Effector CD8-positive, alpha-beta T cell (primary cell): Measurements from ENCODE around the gene MIP.
"Not testable (repeated sequence)": the region's sequence is repeated elsewhere in the genome, so short reads cannot be mapped to it uniquely, and the experiment has no call there.

Source experiments
- DNase-seq: peaks from one replicate; lab custom pipeline; 2025; lab: John Stamatoyannopoulos, UW

The MIP gene

DNA sequence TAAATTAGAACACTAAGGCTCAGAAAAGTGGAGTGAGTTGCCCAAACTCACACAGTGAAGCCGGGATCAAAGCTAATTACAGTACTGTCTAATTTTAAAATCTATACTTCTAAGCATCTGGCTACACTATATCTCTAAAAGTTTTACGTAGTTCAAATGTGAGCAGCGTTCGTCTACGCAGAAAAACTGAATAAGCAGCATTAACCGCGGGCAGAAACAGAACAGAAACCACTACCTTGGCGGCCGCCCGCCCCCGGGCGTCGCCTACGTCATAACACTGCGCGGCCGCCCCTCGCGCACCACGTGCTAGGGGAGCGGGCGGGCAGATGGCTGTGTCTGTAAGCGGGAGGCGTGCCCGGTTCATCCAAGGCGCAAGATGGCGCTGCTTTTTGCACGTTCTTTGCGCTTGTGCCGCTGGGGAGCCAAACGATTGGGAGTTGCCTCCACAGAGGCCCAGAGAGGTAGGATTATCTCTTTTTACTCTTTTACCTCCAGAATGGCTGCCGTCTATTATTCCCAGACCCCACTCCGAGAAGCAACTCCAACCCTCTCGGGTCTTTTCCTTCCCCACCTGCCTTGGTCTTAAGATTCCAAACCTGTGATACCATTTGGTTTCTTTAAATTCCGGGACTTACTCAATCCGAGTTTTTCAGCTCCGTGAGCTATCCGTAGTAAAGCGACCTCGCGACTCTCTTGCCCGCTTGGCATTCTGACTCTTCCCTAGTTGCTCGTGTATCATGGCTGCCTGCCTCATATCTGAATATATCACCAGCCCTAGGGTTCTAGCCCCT is 14.0 kb upstream of the MIP start, which contains the start of gene SPRYD4:
Gene SPRYD4 (plus strand): TSS at position 363 of the 791 bp plus-strand sequence. CDS start 14 bp downstream, at position 377.
- DNase-seq = peak; percentile 88

DNA sequence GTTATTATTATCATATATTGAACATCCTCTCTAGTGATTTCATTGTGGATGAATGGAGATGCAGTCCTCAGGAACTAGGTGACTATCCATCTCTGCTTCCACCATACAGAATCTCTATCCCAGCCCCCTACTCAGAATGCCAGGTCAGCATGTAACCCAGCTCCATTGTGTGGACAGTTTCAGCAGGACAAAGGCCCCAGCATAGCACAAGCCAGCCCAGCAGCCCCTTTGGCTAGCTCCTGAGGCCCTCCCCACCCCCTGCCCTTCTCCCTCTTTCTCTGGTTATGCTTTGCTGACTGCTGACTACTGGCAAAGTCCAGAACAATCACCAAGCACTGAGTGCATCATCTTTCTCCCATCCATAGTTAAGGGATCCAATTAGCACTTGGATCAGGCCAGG is 8.1 kb upstream of the MIP start:
- no peak for DNase-seq

DNA sequence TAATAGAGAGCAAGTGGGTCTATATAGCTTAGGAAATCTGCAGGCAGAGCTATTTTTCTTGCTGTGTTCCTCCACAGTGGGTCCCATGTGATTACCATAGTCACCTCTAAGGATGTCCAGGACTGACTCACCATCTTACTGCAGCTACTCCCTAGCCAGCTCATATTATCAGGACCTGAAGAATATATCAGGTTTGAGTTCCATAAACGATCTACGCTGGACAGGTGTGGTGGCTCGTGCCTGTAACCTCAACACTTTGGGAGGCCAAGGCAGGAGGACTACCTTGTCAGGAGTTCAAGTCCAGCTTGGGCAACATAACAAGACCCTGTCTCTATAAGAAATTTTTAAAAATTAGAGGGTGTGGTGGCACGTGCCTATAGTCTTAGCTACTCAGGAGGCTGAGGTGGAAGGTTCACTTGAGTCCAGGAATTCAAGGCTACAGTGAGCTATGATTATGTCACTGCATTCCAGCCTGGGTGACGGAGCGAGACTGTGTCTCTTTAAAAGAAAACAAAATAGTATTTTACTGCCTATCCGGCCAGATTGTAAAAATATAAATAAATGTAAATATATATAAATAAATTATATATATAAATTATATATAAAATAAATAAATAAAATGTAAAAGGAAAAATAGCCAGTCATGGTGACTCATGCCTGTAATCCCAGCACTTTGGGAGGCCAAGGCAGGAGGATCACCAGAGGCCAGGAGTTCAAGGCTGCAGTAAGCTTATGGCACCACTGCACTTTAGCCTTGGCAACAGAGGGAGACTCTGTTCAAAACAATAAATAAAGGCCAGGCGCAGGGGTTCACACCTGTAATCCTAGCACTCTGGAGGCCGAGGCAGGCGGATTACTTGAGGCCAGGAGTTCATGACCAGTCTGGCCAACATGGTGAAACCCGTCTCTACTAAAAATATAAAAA is 7.0 kb upstream of the MIP start:
- no peak for DNase-seq

DNA sequence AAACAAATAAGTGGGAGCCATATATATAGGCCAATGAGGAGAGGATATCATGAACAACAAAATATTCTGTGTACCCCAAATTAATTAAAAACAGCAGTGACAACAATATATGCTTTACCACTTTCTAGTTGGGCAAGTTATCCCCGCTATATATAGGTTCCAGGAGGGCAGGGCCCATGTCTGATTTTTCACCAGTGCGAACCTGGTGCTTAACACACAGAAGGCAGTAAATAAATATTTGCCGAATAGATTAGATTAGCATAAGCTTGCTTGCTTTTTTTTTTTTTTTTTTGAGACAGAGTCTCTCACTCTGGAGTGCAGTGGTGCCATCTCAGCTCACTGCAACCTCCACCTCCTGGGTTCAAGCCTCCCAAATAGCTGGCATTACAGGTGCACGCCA is 3.4 kb upstream of the MIP start:
- DNase-seq = no peak

DNA sequence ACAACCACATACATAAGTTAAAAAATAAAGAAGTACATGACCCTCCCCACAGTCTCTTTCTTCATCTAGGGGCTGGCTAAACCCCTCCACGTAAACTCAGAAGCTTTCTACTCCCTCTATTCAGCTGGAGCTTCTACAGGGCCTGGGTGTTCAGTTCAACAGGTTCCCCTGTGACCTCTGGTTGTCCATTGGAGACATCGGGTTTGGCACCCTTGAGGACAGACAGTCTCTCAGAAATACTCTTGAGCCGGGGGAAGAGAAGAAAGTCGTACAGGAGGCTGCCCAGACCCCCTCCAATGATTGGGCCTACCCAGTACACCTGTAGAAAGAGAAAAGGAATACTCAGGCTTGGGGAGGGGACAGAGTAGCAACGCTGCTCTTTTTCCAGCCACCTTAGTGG is 3.3 kb downstream of the MIP start:
- no peak for DNase-seq

DNA sequence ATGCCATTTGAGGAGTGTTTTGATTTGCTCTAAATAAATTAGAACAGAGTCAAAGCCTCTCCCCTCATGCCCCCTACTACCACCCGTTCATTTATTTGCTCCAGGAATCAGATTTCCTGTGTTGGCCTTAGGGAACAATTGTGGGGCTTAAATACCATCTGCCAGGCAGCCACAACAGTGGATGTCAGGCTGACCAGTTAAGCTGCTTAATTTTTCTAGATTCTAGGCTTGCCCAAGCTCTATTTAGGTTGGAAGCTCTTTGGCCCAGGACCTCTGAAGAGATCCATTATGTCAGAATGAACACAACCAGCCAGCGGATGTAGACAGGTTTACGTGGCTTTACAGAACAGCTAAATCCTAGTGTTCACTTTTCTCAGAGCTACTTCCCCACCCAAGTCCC is 4.2 kb downstream of the MIP start:
- DNase-seq = no peak

DNA sequence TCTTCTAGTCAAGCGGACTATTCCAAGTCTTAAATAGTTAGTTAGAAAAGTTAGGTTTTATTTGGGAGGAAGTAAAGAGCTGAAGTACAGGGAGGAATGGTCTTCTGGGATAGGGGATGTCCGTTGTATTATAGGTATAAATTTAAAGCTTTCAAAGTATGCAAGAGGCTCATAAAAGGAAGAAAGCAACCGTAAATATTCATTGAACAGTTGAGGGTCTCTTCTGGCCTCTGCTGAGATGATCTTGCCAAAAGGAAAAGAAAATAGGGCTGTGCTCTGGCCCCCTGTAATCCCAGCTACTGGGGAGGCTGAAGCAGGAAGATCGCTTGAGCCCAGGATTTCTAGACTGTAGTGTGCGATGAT is 4.9 kb downstream of the MIP start:
- no peak for DNase-seq

DNA sequence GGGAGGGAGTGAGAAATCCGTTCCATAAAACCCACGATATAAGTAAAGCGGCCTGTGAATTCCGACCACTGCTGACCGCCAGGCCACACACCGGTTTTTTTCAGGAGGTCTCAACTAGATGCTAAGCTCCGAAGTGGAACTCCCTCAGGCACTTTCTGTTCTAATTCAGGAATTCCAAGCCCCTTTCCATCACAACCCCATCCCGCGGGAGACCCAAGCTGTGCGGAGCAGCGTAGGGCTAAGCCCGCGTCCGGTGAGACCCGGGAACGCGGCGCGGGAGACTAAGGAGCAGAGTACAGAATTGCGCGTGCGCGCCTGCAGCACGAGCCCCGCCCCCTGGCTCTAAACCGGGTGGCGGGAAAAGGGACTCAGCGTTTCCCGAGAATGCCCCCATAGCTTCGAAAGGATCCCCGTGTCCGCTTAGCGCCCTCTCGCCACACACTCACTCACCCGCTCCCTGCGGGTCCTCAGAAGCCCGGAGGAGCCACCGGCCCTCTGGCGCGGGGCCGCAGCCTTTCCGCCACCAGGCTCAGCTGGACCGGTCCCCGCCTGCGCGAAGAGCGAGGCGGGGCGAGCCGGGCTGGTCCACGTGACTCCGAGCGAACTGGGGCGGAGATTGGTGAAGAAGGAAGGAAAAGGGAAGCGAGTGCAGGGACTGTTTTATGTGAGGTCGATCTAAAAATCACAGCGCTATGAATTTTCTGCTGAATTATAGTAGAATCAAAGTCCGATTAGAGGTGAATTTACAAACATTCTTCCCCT is 5.4 kb downstream of the MIP start, which contains the start of gene TIMELESS:
Gene TIMELESS (minus strand): TSS at position 567 of the 762 bp plus-strand sequence. CDS start 15,256 bp downstream, outside the sequence.
- DNase-seq = peak; percentile 72

DNA sequence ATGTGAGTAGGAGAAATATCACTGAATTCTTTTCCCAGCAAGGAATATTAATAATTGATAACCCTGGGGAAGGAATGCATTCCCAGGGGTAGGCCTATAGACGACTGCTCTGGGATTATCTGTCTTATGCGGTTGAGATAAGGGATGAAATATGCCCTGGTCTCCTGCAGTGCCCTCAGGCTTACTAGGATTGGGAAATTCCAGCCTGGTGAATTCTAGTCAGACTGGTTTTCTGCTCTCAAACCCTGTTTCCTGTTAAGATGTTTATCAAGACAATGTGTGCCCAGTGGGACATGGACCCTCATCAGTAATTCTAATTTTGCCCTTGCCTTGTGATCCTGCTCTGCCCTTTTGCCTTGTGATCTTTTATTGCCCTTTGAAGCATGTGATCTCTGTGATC is 11.2 kb downstream of the MIP start:
- DNase-seq = not testable (repeated sequence)

DNA sequence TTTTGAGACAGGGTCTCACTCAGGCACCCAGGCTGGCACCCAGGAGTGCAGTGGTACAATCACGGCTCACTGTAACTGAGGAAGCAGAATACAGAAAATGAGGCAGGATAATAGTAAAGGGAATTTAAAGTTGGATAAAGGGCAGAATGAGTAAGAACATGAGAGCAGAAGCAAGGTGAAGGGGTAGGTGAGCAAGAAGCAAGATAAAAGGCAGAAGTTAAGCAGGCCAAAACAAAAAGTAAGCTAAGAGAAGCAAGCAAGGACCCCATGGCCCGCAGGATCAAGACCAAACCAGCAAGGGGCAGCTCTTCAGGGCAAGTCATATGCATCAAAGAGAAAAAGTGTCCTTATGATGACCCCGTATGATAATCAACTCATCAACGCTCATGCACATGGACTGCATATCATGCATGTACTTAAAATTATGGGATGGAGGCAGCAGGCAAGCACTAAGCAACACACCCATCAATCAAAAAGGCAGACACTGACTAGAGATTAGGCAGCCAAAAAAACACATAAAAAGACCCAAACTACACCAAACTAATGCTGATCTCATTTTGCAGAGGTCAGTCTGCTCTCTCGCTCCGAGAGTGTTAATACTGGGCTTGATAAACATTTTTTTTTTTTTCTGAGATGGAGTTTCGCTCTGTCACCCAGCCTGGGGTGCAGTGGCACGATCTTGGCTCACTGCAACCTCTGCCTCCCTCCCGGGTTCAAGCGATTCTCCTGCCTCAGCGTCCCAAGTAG is 16.9 kb downstream of the MIP start:
- no peak for DNase-seq

DNA sequence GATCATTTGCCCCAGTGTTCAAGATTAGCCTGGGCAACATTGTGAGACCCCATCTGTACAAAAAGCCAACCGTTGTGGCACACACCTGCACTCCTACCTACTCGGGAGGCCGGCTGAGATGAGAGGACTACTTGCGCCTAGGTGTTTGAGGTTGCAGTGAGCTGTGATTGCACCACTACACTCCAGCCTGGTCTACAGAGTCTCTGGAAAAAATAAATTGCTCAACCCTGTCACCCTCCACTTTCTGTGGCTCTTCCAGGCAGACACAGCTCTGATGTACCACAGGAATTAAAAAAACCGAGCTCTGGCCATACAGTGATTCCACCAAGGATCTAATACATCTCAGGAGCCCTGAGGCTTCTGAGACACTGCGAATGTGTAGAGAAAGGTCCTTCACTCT is 19.6 kb downstream of the MIP start:
- no peak for DNase-seq

DNA sequence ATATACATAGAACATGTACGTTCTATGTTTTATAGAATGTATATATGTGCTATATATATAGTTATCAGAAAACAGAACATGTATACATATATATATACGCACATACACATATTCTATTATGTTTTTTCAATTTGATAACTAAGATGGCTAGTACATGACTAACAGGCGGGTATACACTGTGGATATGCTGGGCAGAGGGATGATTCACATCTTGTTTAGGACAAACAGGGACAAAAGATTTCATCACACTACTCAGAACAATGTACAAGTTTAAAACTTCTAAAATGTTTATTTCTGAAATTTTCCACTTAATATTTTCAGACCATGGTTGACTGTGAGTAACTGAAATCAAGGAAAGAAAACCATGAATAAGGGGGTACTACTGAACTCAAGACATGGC is 22.6 kb downstream of the MIP start:
- no peak for DNase-seq

DNA sequence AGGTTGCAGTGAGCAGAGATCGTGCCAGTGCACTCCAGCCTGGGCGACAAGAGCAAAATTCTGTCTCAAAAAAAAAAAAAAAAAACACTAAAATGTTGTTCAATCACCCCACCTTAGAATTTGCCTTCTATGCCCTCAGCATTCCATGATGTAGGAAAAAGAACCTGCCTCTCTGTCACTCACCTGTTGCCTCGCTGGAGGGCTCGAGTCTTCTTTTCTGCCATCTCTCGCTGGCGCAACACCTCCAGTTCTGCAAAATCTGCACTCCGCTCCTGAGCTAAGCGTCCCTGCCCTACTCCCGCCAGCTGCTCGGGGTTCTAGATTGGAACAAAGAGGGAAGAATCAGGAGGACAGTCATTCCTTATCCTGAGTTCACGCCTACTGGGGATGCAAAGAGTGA is 23.2 kb downstream of the MIP start:
- no peak for DNase-seq

DNA sequence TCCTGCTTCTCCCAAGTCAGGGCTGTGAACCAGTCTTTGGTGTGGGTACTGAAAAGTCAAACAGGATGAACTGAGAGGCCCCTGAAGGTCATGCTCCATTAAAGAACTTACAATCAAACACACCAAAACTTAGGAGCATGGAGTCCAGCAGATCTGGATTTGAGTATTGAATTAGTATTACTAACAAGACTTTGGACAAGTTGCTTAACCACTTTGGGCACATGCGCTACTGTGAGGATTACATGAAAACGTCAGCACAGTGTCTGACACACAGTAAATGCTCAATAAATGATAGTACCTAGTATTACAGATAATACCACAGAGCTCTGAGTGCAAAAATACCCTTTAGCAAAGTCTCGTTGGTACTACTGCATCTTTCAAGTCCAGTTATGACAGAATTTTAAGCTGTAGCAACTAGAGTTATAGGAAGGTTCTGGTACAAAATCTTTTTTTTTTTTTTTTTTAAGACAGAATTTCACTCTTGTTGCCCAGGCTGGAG is 28.5 kb downstream of the MIP start:
- DNase-seq = no peak

DNA sequence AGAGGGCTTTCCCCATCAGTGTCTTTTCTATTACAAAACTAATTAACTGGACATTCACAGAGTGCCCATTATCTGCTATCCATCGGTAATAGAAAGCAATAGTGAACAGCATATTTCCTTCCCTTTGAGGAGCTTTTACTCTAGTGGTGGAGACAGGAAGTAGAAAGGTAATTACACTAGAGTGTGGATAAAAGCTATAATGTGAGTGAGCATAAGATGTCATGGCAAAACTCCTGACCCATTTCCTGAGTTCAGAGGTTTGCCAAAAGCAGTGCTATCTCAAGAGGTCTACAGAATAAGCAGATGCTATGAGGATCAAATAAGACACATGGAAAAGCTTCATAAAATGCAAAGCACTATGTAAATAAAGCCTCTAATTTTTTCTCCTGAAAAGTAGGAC is 29.3 kb downstream of the MIP start:
- no peak for DNase-seq

DNA sequence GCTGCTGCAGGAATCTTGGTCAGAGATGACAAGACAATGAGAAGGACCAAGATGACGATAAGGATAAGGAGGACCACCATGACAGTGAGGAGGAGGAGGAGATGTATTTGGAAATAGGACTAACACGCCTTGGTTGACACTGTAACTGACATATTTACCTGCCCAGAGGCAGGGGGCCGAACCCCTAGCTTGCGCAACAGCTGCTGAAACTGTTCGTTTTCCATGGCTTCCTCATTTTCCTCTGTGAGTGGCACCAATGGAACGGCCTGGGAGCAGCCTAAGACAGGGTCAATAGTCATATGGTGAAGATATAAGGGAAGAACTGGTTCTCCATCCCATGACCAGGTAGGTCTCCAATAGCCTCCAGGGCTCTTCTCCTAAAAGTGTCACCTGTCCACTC is 34.0 kb downstream of the MIP start:
- DNase-seq = no peak

DNA sequence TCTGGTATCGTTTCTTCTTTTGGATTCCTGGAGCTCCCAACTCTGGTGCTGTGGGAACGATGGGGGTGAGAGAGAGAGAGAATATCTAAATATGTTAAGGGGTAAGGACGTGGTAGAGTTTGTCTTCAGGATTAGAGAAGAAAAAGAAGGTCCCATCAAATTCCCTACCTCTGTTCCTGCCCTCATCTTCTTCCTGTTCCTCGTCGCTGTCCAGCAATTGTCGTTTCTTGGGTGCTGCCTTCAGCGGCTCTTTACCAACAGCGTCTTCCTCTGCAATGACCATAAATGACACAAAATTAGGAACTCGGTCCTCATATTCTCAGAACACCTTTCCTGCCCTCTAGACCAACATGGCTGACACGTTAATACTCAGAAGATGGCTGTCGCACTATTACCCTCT is 36.7 kb downstream of the MIP start:
- DNase-seq = no peak

DNA sequence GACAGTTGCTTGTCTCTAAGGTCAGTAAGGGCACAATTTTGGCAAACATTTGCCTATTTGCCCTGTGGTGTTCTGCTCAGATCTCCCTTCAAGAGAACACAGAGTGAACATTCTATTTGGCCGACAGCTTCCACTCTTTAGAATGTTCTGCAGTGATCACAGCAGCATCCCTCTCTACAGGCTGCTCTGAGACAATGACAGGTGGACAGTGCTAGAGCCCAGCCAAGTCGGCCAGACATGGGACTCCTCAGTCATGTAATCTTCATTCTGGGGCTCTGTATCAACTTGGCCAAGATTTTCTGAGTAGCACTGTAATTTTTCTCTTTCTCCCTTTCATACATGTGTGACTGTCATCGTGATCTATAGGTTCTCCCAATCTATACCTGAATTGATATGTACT is 40.1 kb downstream of the MIP start:
- DNase-seq = no peak

DNA sequence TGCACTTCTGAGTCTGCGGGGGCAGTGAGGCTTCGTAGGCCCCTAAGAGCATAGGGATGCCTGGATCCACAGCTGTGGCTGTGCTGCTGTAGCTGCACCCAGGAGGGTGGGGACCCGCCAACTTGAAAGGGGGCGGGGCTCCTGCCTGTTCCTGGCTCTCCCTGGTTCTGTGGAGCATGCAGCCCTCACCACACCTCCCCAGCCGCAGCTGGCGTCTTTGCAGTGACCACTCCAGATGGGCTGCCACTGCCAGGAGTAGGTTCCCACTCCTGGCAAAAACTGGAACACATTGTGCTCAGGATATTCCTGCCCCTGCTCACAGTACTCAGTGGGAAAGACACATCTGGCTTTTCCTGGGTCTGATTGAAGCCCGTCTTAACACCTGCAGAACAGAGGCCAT is 41.1 kb downstream of the MIP start:
- no peak for DNase-seq

DNA sequence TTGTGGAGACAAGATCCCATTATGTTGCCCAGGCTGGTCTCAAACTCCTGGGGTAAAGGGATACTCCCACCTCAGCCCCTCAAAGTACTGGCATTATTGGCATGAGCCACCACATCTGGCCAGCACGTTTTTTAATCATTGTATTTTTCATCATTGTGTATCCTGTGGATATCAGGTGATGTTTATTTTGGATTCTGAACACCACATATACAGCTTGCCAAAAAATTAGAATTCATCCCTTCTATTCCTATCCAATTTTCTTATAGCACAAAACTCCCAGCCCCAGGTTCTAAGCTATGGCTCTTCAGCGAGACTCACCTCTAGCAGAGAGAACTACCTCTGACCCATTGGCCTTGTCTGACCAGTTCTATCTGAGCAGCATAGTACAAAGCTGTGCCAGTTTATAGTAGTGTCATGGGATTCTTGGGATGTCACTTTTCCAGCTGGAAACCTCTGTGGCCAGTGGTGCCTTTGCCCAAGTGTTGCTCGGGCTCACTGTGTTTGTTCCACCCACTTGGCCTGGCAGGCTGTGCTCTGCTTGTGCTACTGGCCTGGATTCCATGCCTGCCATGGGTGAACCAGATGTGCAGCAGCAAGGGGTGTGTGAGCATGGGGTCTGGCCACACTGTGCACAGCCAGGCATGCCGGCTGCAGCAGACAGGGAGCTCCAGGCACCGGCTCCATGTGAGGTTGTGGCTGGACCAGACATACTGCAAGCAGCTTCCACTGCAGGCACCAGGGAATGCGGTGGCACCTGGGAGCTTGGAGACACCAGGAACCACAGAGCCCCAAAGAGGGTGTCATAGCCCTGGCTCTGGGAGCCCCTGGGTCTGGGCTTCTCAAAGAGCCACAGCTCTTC is 42.4 kb downstream of the MIP start:
- DNase-seq = no peak
